OCI-LY3 (cell line): Measurements from ENCODE around the gene ABCA2.

ENCODE experiments used
- H2AFZ ChIP-seq: fragments of 200-600, 300-600 bp; shearing (Covaris generic); 2 replicates; pipeline ENCODE4 v1.6.0; 2014; ENCODE audit warnings: antibody characterized with exemption, low read depth, low read length
- H3K27ac ChIP-seq: fragments of 200-600, 300-600 bp; sonication (generic); 2 replicates; pipeline ENCODE4 v1.5.1; 2014; ENCODE audit warnings: mild to moderate bottlenecking, low read length, moderate library complexity, mixed read lengths
- H3K27me3 ChIP-seq: fragments of 200-600, 300-600 bp; sonication (generic); 2 replicates; pipeline ENCODE4 v1.6.1; 2014; ENCODE audit warnings: low read depth, low read length, mixed read lengths
- H3K36me3 ChIP-seq: fragments of 200-600, 300-600 bp; sonication (generic); replicated peaks from 2 replicates; pipeline ENCODE3; 2014; ENCODE audit warnings: low read depth, low read length, mixed read lengths
- H3K4me1 ChIP-seq: fragments of 300-600, 200-600 bp; sonication (generic); 2 replicates; pipeline ENCODE4 v1.6.1; 2014; ENCODE audit warnings: low read length, mixed read lengths
- H3K4me2 ChIP-seq: fragments of 200-600, 300-600 bp; sonication (generic); 2 replicates; pipeline ENCODE4 v1.6.1; 2014; ENCODE audit warnings: low read length, mixed read lengths
- H3K4me3 ChIP-seq: fragments of 300-600, 200-600 bp; sonication (generic); 2 replicates; pipeline ENCODE4 v1.5.1; 2014; ENCODE audit warnings: antibody characterized with exemption, mild to moderate bottlenecking, low read length, moderate library complexity
- H3K79me2 ChIP-seq: fragments of 300-600, 200-600 bp; shearing (Covaris generic); 2 replicates; pipeline ENCODE4 v1.6.1; 2014; ENCODE audit warnings: mild to moderate bottlenecking, low read length, mixed read lengths
- H3K9ac ChIP-seq: fragments of 300-600, 200-600 bp; shearing (Covaris generic); 2 replicates; pipeline ENCODE4 v1.6.0; 2014; ENCODE audit warnings: mild to moderate bottlenecking, low read length, moderate library complexity
- H3K9me3 ChIP-seq: fragments of 200-600, 300-600 bp; shearing (Covaris generic); 2 replicates; pipeline ENCODE4 v1.6.1; 2014; ENCODE audit warnings: low read length, mixed read lengths; ENCODE audit not compliant: insufficient read depth
- H4K20me1 ChIP-seq: fragments of 200-600, 300-600 bp; sonication (generic); 2 replicates; pipeline ENCODE4 v1.6.1; 2016; ENCODE audit warnings: low read length, mixed read lengths; ENCODE audit not compliant: insufficient read depth
- EZH2phosphoT487 ChIP-seq: fragments of 200-600 bp; shearing (Covaris generic); IDR thresholded peaks from 2 replicates; pipeline ENCODE4 v1.6.1; 2018; ENCODE audit warnings: antibody characterized with exemption, mixed run types, low read depth
- TF ChIP-seq, protein P1 (sequence below): fragments of 200-600, 300-600 bp; sonication (generic); IDR thresholded peaks from 2 replicates; pipeline ENCODE4 v1.5.1; 2014; ENCODE audit warnings: antibody characterized with exemption, low read length, low read depth

The ABCA2 gene

DNA sequence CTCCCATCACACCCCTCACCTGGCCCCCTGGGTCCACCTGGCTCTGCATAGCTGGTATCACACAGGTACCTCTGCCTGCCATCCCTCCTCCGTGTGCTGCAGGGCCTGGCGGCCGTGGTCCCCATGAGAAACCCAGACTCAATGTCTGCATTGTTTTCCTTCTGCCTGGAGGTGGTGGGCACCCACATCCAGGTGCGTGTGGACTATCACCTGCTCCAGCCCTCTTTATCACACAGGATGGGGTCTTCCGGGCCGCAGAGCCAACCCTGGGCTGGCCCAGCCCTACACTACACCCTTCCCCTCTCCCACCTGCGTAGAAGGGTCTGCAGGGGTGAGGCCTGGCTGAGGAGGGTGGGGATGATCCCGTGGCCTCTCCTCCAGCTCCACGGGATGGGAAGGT lies 10.9 kb upstream of the ABCA2 start:
- Histone ChIP-seq H3K4me2 (no peak overlapping the region), H3K4me3 (no peak overlapping the region)

DNA sequence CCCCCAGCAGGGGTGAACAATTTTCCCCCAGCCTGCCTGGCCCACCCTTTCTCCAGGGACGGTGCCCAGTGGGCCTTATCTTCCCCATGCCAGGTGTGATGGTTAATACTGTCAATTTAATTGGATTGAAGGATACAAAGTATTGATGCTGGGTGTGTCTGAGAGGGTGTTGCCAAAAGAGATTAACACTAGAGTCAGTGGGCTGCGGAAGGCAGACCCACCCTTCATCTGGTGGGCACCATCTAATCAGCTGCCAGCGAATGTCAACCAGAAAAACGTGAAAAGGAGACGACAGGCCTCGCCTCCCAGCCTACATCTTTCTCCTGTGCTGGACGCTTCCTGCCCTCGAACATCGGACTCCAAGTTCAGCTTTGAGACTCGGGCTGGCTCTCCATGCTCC lies 9.4 kb upstream of the ABCA2 start:
- no peak overlapping the region for H3K4me2 ChIP-seq
- peaks cover 22% of the 10 kb centered on the region for H3K4me1 ChIP-seq
- no peak overlapping the region for H3K27ac ChIP-seq
- H3K4me3 ChIP-seq: no peak overlapping the region
- no peaks in the 10 kb centered on the region for H3K79me2 ChIP-seq
- H2AFZ ChIP-seq: no peak overlapping the region
- H3K9ac ChIP-seq: no peak overlapping the region
- TF ChIP-seq, protein P1, sequence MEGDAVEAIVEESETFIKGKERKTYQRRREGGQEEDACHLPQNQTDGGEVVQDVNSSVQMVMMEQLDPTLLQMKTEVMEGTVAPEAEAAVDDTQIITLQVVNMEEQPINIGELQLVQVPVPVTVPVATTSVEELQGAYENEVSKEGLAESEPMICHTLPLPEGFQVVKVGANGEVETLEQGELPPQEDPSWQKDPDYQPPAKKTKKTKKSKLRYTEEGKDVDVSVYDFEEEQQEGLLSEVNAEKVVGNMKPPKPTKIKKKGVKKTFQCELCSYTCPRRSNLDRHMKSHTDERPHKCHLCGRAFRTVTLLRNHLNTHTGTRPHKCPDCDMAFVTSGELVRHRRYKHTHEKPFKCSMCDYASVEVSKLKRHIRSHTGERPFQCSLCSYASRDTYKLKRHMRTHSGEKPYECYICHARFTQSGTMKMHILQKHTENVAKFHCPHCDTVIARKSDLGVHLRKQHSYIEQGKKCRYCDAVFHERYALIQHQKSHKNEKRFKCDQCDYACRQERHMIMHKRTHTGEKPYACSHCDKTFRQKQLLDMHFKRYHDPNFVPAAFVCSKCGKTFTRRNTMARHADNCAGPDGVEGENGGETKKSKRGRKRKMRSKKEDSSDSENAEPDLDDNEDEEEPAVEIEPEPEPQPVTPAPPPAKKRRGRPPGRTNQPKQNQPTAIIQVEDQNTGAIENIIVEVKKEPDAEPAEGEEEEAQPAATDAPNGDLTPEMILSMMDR: no peak
- no peak for TF ChIP-seq EZH2phosphoT487
- 0 out of 2 replicates have a peak, but pooled peaks cover 9% of the 10 kb centered on the region for H3K27me3 ChIP-seq
- H3K36me3 ChIP-seq: no peaks in the 10 kb centered on the region
- no peaks in the 10 kb centered on the region for H4K20me1 ChIP-seq
- no peaks in the 10 kb centered on the region for H3K9me3 ChIP-seq

More for the DNA sequence above, 10.9 kb upstream of the ABCA2 start:
- no peak for TF ChIP-seq EZH2phosphoT487
- H2AFZ ChIP-seq: no peak overlapping the region
- H3K4me1 ChIP-seq: peaks cover 15% of the 10 kb centered on the region
- peaks cover 11% of the 10 kb centered on the region for H3K27me3 ChIP-seq
- no peaks in the 10 kb centered on the region for H3K36me3 ChIP-seq
- H3K27ac ChIP-seq: no peak overlapping the region
- no peaks in the 10 kb centered on the region for H3K9me3 ChIP-seq
- no peaks in the 10 kb centered on the region for H4K20me1 ChIP-seq
- no peak overlapping the region for H3K9ac ChIP-seq
- no peaks in the 10 kb centered on the region for H3K79me2 ChIP-seq

DNA sequence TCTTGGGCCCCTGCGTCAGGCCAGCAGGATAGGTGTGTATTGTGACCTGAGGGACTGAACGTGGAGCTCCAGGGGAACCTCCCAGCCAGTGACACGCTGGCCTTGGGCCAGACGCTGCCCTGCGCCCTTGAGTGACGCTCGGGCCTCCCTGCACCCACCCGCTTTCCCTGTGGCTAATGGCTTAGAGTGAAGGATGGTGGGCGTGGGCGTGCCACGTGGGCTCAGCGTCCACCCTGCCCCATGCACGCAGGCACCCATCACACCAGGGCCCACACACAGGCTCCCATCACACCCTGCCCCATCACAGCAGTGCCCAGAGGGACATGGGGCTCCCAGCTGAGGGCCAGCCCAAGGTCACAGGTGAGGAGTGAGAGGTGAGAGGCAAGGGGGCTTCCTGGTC lies 9.0 kb upstream of the ABCA2 start:
- Histone ChIP-seq H3K9ac (no peak overlapping the region), H3K4me1 (peaks cover 26% of the 10 kb centered on the region), H4K20me1 (no peaks in the 10 kb centered on the region), H3K4me2 (no peak overlapping the region), H2AFZ (no peak overlapping the region), H3K79me2 (no peaks in the 10 kb centered on the region), H3K4me3 (no peak overlapping the region), H3K27ac (no peak overlapping the region), H3K9me3 (no peaks in the 10 kb centered on the region), H3K27me3 (0 out of 2 replicates have a peak, but pooled peaks cover 9% of the 10 kb centered on the region), H3K36me3 (no peaks in the 10 kb centered on the region)
- TF ChIP-seq EZH2phosphoT487: no peak
- TF ChIP-seq, protein P1: no peak

DNA sequence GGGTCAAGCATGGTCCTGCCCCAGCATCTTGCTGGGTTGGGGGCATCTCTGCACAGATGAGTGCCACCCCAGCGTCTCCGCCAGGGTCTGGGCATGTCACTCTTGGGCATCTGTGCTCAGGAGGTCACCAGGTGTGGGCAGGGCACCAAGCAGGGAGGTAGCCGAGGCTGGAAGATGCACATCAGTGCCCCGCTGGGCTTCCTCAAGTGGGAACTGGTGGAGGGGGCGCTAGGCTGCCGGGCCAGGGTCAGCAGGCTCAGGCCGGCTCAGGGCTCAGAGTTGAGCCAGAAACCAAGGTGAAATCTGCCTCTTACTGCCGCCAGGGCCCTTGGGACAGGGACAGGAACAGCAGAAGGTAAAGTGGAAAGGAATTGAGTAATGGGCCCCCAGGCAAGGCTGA lies 7.9 kb upstream of the ABCA2 start:
- Histone ChIP-seq H3K9ac (no peak overlapping the region), H3K27ac (no peak overlapping the region), H3K36me3 (no peaks in the 10 kb centered on the region), H4K20me1 (no peaks in the 10 kb centered on the region), H3K79me2 (no peaks in the 10 kb centered on the region), H3K9me3 (no peaks in the 10 kb centered on the region), H2AFZ (no peak overlapping the region), H3K4me2 (no peak overlapping the region), H3K27me3 (0 out of 2 replicates have a peak, but pooled peaks cover 9% of the 10 kb centered on the region), H3K4me1 (peaks cover 30% of the 10 kb centered on the region), H3K4me3 (no peak overlapping the region)
- TF ChIP-seq EZH2phosphoT487: no peak
- TF ChIP-seq, protein P1: no peak

DNA sequence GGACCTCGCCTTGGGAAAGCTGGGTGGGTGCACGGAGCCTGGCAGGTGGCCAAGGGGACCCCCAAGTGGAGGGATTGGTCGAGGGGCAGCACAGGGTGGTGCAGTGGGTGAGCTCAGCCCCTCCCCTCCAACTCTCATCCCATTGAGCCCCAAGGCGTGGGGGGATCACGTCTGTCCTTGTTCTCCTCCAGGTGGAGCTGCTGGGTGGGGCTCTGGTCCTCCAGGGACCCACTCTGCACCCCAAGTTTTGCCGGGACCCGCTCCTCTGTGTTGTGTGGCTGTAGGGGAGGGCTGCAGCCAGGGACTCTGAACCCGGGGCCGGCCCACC lies 7.4 kb upstream of the ABCA2 start:
- Histone ChIP-seq H3K9ac (no peak overlapping the region; the same call in 1 of the 2 replicates), H3K4me2 (peak overlapping the region; percentile 97), H3K4me1 (peaks cover 30% of the 10 kb centered on the region), H3K9me3 (no peaks in the 10 kb centered on the region), H3K36me3 (no peaks in the 10 kb centered on the region), H4K20me1 (no peaks in the 10 kb centered on the region), H3K79me2 (no peaks in the 10 kb centered on the region), H3K27ac (peak overlapping the region; percentile 81; the same call in 1 of the 2 replicates), H3K27me3 (0 out of 2 replicates have a peak, but pooled peaks cover 9% of the 10 kb centered on the region), H2AFZ (no peak overlapping the region), H3K4me3 (peak overlapping the region; percentile 72)
- TF ChIP-seq, protein P1: no peak
- no peak for TF ChIP-seq EZH2phosphoT487
